Stimulated activated CD4-positive, alpha-beta T cell treated with anti-CD3 and anti-CD28 coated beads, Interleukin-12 subunit alpha, Interleukin-12 subunit beta, amount 100 ng/mL, for 24 hours (primary cell): Measurements from ENCODE around the gene CTSG.
"Not testable (repeated sequence)": the region's sequence is repeated elsewhere in the genome, so short reads cannot be mapped to it uniquely, and the experiment has no call there.

Experiments used
- DNase-seq, 2 experiments: peaks; one replicate each; pipeline ENCODE4 v3.0.0-alpha.2; 2020; ENCODE audit warnings: low read depth in 2 of 2

CTSG gene

GRCh38 chr14:24542346-24542936 lies 33.6 kb downstream of the CTSG start:
- no peak for DNase-seq

- DNase-seq = no peak
Observed at GRCh38 chr14:24535737-24536136, 40.3 kb downstream of the CTSG start.

GRCh38 chr14:24534286-24534685 lies 41.8 kb downstream of the CTSG start:
- DNase-seq = no peak

GRCh38 chr14:24525877-24526620 lies 50.0 kb downstream of the CTSG start:
- DNase-seq = not testable (repeated sequence)
